ENCODE results near the gene IL17REL. TPM values are rescaled to one million over a fixed set of nuclear protein-coding genes. Genes with fewer than 3 reads are reported as not detected.

IL17REL gene
- total RNA-seq, 1 donor from 2014 or later, result not detected

GRCh38 chr22:50002791-50003190 is 9.8 kb downstream of the IL17REL start:
- Histone ChIP-seq H3K27ac (no peak overlapping the region), H3K4me1 (no peaks in the 10 kb centered on the region), H3K27me3 (no peaks in the 10 kb centered on the region), H3K9me3 (no peaks in the 10 kb centered on the region), H3K4me3 (no peak overlapping the region), H3K36me3 (no peaks in the 10 kb centered on the region)
- no peak for DNase-seq (ENCODE audit: low spot score in 2 of 2)
- no peak for TF ChIP-seq CTCF (IDR thresholded peaks at IDR 0.05)
- intact Hi-C loops (cut with DNase I), result no loop called here

- no peak for TF ChIP-seq CTCF (IDR thresholded peaks at IDR 0.05)
These were observed 11.0 kb downstream of the IL17REL start for GRCh38 chr22:50001388-50002231.

GRCh38 chr22:50000587-50001387 is 11.8 kb downstream of the IL17REL start:
- H3K4me3 ChIP-seq, result no peak overlapping the region
- H3K27me3 ChIP-seq, result no peaks in the 10 kb centered on the region

More at GRCh38 chr22:50001388-50002231, 11.0 kb downstream of the IL17REL start:
- H3K4me1 ChIP-seq, result no peaks in the 10 kb centered on the region
- no peaks in the 10 kb centered on the region for H3K27me3 ChIP-seq
- no peaks in the 10 kb centered on the region for H3K36me3 ChIP-seq
- intact Hi-C loops (cut with DNase I), result no loop called here
- H3K27ac ChIP-seq, result no peak overlapping the region
- no peak for DNase-seq (ENCODE audit: low spot score in 2 of 2)
- no peaks in the 10 kb centered on the region for H3K9me3 ChIP-seq
- no peak overlapping the region for H3K4me3 ChIP-seq

GRCh38 chr22:49999946-50000586 is 12.5 kb downstream of the IL17REL start:
- intact Hi-C loops (cut with DNase I), result no loop called here
- H3K27me3 ChIP-seq, result no peaks in the 10 kb centered on the region
- H3K9me3 ChIP-seq, result no peaks in the 10 kb centered on the region
- no peaks in the 10 kb centered on the region for H3K36me3 ChIP-seq
- H3K4me1 ChIP-seq, result no peaks in the 10 kb centered on the region
- H3K27ac ChIP-seq, result no peak overlapping the region
- no peak for TF ChIP-seq CTCF (IDR thresholded peaks at IDR 0.05)
- H3K4me3 ChIP-seq, result peak overlapping the region in 1 of 2 donors; percentile 2
- peak in 1 of 2 donors; percentile 60 for DNase-seq (ENCODE audit: low spot score in 2 of 2)

More at GRCh38 chr22:50000587-50001387, 11.8 kb downstream of the IL17REL start:
- no peaks in the 10 kb centered on the region for H3K4me1 ChIP-seq
- no peak overlapping the region for H3K27ac ChIP-seq
- no peak for TF ChIP-seq CTCF (IDR thresholded peaks at IDR 0.05)
- H3K36me3 ChIP-seq, result no peaks in the 10 kb centered on the region
- no peaks in the 10 kb centered on the region for H3K9me3 ChIP-seq
- intact Hi-C loops (cut with DNase I), result no loop called here
- no peak for DNase-seq (ENCODE audit: low spot score in 2 of 2)

- TF ChIP-seq CTCF (IDR thresholded peaks at IDR 0.05), result no peak
- Histone ChIP-seq H3K4me3 (peak overlapping the region in 1 of 2 donors; percentile 19), H3K9me3 (no peaks in the 10 kb centered on the region), H3K27ac (no peak overlapping the region), H3K4me1 (no peaks in the 10 kb centered on the region), H3K36me3 (no peaks in the 10 kb centered on the region), H3K27me3 (no peaks in the 10 kb centered on the region)
- peak in 1 of 2 donors; percentile 57 for DNase-seq (ENCODE audit: low spot score in 2 of 2)
- intact Hi-C loops (cut with DNase I), result no loop called here
These were observed 13.3 kb downstream of the IL17REL start for GRCh38 chr22:49999063-49999945.

Data from ascending aorta (tissue), 2 donors.